RCC 7860 (cell line): ENCODE measurements around the gene PARP1.

Experiments
- DNase-seq: peaks from one replicate; pipeline ENCODE4 v3.0.0-alpha.2; 2015; ENCODE audit warnings: low spot score
- FAIRE-seq: peaks from 2 replicates; lab custom pipeline; 2012; peaks lifted over from hg19 to GRCh38; lab: Jason Lieb, UNC

The PARP1 gene

DNA sequence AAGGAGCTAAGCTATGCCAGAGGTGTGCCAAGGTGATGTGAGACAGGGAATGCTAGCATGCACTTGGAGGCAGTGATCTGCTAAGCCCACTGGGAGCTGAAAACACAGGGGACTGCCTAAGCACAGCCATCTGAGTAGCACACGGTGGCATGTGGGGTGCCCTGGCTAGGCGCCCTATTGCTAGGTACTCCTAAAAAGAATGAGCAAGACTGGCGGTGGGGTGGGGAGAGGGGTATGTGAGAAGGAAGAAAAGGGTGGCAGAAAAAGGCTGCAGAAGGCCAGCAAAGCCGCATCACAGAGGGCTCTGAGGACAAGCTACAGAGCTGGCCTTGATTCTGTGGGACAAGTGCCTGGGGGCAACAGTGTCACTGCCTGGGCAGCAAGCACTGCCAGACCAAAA is 23.9 kb downstream of the PARP1 start:
- FAIRE-seq = no peak

DNA sequence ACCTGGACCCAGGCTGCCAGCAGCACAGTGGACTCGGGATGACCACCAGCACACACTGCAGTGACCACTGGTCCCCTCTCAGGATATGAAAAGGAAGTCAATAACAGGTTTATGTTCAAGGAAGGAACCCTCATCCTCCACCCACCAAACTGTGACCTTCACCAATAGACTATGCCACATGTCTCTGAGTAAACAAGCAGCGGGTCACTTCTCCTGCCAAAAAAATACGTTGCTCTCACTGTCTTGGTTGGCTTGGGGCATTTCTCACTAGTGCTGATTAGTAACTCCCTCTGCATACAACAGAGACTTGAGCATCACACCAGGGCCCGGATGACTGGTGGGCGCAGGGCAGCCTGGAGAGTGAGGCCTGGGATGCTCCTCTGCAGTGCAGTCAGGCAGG is 25.9 kb downstream of the PARP1 start:
- FAIRE-seq (no peak), DNase-seq (no peak)

More for the DNA sequence above, 23.9 kb downstream of the PARP1 start:
- no peak for DNase-seq

DNA sequence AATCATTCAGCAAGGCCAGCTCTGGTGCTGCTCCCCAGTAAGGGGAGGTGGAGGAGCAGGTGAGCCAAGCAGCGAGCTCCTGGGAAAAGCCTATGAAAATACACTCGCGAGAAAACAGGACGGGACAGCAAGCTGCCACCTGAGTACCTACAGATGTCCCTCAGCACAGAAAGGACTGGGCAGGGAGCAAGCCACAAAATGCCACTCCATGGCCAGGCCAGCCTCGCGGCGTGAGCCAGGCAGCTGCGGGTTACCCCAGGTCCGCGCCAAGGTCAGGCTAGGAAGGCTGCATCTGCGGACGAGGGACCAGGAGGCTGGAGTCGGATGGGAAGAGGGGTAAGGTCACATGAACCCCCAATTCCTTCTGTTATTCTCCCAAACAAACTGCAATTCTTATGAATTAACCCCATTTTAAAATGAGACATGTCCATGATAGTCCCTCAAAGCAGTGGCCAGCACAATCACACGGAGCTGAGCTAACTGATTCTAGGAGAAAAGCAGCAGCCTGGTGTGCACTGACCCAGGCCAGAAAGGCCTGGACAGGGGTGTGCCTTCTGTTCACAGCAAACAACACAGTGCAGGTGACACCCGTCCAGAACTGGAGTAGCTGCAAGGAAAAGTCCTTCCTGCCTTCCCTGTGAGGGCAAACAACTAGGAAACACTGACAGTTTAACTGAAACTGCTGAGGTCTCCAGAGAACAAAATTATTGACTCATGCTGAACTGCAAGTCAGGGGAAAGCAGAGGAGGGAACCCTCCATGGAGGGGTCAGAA is 26.5 kb downstream of the PARP1 start:
- FAIRE-seq = no peak
- DNase-seq = no peak

DNA sequence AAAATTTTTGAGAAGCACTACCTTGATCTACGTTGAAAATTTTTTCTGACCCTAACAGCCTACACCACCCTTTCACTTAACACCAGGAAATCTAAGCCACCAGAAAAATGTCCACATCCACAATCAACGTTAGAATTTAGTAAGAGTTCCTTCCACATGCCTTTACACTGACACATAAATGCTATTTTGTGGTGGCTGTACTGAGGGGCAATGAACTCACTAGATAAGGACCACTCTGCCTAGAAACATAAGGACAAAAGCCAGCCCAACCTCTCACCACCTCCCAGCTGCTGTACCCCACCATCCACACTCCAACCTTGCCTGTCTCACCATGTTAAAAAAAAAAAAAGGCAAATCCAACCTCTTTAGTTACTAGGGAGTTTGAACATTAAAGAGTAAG is 29.8 kb downstream of the PARP1 start:
- no peak for FAIRE-seq

DNA sequence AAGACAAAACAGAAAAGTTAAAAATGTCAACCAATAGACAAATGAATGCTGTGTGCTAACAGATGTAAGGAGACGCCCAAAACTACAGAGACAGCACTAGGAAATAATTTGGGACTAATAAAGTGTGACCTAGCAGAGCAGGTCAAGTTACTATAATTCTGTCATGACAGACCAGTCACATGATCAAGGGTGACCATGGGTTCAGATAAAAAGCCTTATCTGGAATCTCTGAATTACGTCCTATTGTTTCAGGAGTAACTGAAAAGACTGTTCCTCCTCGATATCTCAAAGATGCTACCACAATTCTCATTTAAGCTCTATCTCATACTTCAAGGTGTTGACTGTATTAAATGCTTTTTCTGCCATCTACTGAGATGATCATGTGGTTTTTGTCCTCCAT is 31.6 kb downstream of the PARP1 start:
- DNase-seq (no peak), FAIRE-seq (no peak)

More for the DNA sequence above, 29.8 kb downstream of the PARP1 start:
- DNase-seq = no peak

DNA sequence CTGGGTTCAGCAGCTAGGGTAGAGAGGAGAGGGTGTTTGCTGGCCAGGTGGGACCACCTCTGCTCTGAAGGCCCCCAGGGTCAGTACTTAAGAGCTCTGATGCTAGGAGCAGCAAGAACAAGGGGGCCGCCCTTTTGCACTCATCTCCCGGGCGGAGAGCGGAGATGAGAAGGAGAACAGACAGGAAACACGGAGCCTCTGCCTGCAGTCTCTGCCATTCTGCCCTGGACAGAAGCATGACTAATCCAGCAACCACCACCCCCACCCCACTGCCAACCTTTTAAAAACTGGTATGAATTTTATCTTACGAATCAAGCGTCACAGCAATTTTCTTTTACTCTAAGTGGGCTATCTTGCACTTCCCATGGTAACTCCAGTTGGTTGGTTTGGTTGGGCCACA is 34.5 kb downstream of the PARP1 start:
- FAIRE-seq = no peak
- DNase-seq = no peak

DNA sequence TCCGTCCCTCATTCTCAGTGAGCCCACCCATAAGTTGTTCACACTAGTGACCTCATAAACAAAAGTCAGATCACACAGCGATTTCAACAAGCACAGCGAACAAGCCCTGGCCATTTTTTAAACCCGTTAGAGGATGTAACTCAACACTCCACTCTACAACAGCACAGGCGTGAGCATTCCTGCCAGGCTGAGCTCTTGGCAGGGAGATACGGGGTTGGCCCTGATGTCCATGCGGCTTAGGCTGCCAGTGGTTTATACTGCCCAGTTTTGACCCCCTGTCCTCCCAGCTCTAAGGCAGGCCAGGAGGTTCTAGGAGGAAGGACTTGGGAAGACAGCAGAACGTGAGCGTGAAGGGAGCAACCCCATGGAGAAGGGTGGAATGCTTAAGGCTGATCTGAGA is 35.0 kb downstream of the PARP1 start:
- no peak for DNase-seq
- no peak for FAIRE-seq

DNA sequence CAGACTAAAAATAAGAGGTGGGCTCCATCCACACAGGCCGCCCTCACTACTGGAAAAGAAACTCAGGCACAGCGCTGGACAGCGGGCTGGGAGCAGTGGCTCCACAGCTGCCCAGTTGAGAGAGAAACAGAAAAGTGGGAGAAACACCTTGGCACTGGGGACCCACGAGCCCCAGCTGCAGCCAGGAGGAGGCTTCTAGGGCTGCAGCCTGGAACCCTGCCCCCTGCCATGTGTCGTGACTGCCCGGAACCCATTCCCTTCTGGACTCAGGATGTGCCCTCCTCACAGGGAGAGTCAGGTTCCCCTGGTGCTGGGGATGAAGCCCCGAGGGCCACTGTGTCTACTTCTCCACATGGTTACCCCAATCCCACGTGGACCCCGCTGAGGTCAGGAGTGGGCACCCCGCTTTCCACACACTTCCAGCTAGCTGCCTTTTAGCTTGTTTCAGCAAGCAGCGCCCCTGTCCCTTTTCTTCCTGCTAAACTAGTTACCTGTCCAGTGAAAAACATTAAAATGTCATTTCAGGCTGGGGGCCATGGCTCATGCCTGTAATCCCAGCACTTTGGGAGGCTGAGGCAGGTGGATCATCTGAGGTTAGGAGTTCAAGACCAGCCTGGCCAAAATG is 35.9 kb downstream of the PARP1 start:
- no peak for FAIRE-seq
- no peak for DNase-seq

DNA sequence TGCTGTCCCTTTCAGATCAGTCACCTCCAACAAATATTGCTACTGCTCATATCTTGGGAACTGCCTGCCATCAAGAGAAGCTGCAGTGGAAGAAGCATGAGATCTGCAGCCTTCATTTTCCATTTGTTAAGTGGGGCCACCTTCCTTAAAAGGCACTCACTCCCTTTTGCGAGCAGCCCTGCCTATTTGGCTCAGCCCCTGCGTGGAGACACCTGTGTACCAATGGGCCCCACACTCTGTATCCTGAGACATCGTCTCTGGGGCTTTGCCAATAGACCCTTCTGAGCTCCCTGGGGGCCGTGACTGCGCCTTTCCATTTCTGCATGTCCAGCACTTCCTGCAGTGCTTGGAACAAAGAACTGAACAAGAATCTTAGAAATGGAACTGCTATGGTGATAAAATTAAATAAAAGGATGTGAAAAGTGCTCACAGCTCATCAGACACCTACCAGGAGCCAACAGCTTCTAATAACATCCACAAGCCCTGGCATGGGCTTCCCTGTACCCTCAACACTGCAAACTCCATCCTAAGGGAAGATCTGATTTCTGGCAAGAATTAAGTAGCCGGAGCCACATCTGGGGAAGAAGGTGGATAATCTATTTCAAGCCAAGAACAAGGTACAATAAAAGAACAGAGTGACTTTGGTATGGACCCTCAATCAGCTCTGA is 36.7 kb downstream of the PARP1 start:
- no peak for DNase-seq
- no peak for FAIRE-seq

DNA sequence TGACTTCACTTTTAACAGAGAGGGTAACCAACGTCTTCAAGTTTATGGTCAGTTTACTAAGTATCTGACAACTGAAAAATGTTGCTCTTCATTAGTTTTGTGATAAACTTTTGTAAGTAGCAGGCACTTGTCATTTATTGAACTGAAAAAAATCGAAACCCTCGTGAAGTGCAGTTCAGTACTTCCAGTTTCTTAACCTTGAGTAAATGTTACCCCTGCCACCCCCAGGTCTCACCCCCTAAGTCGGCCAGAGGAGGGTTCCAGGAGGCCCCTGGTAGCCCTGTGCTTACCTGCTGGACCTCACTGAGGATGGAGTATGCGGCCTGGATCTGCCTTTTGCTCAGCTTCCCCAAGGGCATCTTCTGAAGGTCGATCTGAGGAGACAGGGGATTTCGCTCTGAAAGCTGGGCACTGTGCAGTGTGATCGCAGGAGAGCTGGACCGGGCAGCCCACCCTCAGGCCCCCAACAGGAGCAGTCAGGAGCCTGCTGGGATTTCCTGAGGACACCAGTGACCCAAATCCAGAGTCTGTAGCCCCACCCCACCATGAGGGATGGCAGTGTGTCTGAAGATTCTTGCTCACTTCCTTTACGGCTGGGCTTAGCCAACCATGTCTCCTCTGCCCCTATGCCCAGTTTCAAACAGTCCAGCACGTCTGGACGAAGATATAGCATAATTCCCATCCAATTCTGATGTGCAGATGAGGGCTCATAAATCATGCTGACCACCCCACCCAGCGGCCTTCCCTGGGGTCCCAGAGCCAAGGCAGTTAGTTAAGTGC is 37.6 kb downstream of the PARP1 start:
- DNase-seq (no peak), FAIRE-seq (no peak)

DNA sequence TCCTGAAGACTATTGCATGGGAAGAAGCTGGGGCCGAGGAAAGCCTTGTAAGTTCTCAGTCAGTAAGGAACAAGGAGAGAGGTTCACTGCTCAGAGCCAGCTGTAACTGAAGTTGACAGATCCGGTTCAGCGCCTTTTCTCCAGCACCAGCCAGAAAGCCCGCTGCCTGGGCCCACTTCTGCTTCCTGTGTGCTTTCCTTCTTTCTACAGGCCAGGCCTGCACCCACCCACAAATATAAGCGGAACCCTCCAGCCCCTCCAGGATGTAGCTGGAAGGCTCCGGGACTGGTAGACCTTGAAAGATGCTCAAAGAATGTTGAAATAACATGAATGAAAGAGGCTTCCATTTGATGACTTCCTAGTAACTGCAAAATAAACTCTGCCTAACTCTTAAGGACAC is 38.8 kb downstream of the PARP1 start:
- FAIRE-seq = no peak
- no peak for DNase-seq

DNA sequence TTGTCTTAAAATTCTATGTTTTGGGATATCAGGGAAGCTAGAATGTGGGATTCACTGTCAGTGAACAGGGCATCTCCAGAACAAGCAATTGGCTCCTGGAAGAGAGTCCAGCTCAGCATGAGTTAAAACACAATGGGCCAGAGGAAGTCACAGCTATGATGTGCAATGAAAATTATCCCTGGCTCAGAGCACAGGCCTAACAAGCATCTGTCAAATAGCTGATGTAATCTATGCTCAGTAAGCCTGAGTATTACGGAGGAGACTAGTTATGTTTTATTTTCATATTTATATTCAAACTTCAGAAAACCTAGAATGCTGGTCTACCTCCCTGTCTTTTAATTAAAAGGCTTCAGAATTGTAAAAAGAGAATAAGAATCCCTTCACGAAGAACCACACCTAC is 41.6 kb downstream of the PARP1 start:
- DNase-seq = no peak
- FAIRE-seq = no peak

DNA sequence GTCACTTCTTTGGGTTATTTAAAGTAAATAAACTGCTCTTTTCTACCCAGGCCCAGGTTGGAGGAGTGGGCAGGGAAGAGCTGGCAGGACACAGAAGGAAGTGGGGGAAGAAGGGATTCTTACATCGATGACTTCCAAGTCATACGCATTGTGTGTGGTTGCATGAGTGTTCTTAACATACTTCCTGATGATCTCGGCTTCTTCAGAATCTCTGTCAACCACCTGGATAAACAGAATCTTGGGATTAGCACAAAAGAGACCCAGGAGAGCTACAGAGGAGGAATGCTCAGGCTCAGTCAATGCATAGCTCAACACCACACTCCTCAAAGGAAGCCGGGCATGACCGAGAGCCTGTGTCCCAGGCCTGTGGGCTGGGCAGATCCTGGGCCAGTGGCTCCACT is 42.1 kb downstream of the PARP1 start:
- FAIRE-seq (no peak), DNase-seq (no peak)

DNA sequence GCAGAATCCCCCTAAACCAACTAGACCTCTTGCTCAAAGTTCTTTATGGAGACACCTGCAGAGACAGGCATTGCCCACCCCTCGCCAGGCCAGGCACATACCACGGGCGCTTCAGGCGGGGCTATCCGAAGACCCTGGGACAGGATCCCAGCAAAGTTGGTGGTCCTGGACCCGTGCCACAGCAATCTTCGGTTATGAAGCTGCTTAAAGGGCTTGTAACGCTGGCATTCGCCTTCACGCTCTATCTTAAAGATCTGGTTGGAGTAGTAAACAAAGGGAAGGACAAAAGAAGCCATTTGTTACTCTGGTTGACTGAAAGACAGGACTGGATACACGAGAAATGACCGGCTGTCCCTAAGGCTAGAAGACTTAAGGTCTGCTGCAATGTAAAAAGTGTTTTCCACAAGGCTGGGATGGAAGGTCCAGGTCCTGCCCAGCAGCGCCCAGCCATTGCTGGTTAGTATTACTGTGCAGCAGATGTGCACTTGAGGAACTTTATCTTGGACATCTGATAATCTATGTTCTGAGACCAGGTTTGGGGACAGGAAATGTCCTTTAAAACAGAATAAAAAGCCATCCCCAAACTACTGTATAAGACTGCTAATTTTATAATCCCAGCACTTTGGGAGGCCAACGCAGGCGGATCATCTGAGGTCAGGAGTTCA is 42.9 kb downstream of the PARP1 start:
- no peak for FAIRE-seq
- no peak for DNase-seq

DNA sequence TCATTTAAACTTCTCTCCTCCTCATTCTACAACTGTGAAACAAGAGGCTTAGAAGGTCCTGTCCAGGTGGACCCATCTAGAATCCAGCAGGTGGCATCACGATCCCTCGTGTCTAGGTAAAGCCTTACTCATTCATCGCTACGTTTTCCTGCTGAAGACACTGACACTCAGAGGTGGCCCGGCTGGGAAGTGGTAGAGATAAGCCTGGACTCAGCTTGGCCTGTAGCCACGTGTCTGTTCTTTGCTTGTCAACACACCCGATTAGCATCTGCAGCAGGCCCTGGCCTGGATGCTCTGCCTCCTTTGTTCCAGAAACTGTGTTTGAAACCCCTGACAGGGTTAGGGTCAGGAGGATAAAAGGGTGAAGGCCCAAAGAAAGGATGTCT is 43.4 kb downstream of the PARP1 start:
- FAIRE-seq (no peak), DNase-seq (no peak)

DNA sequence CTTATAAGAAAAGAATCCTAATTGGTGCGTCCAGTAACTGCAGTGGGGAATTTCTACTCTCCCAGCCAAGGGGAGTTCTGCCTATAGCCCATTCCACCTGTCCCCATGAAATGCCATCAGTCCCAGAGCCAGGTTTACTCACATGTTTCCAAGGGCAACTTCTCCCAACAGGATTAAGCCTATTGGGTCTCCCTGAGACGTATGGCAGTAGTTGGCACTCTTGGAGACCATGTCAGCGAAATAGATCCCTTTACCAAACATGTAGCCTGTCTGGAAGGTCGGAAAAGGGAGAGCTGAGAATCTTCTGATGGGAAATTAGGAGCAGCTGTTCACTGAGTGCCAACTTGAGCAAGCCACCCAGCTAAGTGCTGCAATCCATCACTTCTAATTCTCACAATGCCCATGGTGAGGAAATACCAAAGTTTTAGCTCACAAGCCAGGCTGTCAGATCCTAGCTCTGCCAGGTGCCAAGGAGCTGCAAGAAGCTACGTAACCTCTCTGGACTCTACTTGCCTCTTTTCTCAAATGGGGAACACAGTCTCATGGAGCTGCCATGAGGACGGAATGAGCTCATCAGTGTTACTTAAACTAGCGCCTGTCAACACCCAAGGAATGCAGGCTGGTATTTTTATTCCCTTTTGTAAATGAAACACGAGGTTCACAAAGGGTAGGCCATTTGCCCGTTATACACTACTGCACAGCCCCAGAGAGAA is 43.9 kb downstream of the PARP1 start:
- DNase-seq (no peak), FAIRE-seq (no peak)

DNA sequence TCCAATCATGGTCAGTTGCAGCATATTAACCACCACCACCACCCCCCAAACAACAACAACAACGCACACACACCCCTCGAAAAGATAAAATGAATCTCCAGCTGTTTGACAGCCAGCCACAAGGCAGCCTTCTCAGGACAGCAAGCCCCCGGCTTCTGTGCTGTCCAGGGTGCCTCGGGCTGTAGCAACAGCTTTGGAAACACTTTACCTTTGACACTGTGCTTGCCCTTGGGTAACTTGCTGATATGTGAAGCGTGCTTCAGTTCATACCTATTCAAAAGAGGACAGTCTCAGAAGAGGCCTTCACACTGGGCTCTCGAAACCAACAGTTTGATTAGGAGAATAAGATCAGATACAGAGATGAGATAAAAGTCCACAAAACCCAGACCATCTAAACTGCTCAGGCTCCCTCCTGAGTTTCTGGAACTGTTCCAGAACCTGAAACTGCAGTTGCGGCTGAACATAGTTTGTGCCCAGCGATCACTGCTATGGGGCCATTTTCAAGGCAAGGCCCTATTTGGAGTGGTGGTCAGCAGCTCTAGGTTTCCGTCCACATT is 44.9 kb downstream of the PARP1 start:
- no peak for FAIRE-seq

DNA sequence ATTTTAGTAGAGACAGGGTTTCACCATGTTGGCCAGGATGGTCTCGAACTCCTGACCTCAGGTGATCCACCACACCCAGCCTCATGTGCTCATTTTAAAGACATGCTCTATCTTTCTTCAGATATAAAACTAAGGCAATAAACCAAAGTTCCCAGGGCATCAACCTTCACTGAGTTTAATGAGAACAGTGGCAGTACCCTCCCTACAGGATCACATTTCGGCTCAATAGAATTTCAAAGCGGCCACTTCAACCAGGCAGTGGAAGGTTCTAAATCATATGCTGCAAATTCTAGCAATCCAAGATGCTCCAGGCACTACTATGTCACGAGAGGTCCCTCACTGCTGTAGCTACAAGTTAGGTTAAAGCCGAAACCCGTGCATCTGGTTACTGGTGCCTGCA is 45.5 kb downstream of the PARP1 start:
- FAIRE-seq (no peak), DNase-seq (no peak)

More for the DNA sequence above, 44.9 kb downstream of the PARP1 start:
- DNase-seq = no peak

DNA sequence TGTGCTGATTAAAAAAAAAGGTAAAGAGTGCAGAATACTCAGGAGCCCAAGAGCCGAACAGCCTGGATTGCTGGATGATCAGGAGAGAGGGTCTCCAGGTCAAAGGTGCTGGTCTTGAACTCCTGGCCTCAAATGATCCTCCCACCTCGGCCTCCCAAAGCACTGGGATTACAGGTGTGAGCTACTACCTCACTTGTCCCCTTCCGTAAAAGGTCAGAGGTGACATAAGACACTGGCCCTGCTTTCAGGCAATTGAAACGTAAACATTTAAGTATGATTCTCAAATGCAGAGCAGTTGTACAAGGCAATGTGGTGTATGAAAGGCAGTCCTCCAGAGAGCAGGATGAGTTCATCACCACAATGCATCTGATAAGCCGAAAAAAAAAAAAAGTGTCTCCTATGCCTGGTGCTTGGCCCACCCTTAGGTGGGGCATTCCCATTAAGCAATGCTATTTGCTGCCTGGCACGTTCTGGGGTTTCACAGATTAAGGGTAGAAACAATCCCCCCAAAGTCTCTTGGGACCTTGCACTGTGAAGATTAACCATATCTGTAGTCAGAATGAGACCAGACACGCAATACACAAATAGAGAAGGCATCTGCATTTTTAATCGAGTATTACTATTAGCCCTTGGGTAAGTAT is 47.7 kb downstream of the PARP1 start:
- FAIRE-seq (no peak), DNase-seq (no peak)
